Measurements from ENCODE around the gene MICALL2. TPM values are rescaled to one million over a fixed set of nuclear protein-coding genes. Genes with fewer than 3 reads are reported as not detected.

MICALL2 gene
- total RNA-seq, 1 experiment from 2014 or later = 15.7 TPM

DNA sequence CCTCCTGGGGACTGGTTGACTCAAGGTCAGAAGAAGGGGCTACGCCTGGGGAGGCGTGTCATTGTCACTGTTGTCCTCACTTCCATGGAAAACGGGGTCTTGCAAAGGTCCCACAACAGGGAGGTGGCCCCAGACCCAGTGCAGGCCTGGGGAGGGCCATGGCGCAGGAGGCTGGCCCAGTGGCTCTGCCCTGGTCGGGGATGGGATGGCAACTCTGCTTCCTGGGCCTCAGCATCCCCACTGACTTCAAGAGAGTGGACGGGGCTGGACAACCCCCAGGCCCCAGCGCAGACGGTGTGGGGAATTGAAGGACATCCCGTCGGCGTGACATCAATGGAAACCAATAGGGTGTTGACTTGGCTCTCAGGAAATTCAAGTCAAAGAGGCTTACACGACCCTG is 35.2 kb downstream of the MICALL2 start (continued):
- TF ChIP-seq, protein P1, sequence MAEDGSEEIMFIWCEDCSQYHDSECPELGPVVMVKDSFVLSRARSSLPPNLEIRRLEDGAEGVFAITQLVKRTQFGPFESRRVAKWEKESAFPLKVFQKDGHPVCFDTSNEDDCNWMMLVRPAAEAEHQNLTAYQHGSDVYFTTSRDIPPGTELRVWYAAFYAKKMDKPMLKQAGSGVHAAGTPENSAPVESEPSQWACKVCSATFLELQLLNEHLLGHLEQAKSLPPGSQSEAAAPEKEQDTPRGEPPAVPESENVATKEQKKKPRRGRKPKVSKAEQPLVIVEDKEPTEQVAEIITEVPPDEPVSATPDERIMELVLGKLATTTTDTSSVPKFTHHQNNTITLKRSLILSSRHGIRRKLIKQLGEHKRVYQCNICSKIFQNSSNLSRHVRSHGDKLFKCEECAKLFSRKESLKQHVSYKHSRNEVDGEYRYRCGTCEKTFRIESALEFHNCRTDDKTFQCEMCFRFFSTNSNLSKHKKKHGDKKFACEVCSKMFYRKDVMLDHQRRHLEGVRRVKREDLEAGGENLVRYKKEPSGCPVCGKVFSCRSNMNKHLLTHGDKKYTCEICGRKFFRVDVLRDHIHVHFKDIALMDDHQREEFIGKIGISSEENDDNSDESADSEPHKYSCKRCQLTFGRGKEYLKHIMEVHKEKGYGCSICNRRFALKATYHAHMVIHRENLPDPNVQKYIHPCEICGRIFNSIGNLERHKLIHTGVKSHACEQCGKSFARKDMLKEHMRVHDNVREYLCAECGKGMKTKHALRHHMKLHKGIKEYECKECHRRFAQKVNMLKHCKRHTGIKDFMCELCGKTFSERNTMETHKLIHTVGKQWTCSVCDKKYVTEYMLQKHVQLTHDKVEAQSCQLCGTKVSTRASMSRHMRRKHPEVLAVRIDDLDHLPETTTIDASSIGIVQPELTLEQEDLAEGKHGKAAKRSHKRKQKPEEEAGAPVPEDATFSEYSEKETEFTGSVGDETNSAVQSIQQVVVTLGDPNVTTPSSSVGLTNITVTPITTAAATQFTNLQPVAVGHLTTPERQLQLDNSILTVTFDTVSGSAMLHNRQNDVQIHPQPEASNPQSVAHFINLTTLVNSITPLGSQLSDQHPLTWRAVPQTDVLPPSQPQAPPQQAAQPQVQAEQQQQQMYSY (CRISPR knock-in tag; IDR thresholded peaks at IDR 0.05) = no peak
- TF ChIP-seq NFYB (CRISPR knock-in tag; conservative IDR thresholded peaks at IDR 0.05; ENCODE audit: low read depth) (no peak), ZNF138 (CRISPR knock-in tag; conservative IDR thresholded peaks at IDR 0.05) (no peak)

DNA sequence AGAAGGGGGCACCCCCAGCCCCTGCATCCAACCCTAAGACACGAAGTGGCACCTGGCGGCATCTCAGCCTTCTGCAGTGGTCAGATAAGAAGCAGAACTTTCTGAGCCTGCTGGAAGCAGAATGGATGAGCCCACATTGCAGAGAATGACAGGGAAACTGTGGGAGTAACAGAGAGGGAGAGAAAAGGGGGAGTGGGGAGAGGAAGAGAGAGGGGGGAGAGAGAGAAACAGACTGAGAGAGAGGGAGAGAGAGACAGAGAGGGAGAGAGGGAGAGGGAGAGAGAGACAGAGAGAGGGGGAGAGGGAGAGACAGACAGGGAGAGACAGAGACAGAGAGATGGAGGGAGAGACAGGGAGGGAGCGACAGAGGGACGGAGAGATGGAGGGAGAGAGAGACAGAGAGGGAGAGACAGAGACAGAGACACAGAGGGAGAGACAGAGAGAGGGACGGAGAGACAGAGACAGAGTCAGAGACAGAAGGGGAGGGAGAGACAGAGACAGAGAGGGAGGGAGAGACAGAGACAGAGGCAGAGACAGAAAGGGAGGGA is 35.9 kb downstream of the MICALL2 start:
- ChIA-PET POLR2A (no interaction called here), CTCF (interaction anchor here (0.6 to 2.5 kb wide), 6 partner anchors 9 to 228 kb away, joined by 3 to 25 read pairs (median 4); no protein-coding TSS in a partner anchor)
- peaks cover 4% of the 10 kb centered on the region; the same call in 1 of the 2 replicates for H3K9me3 Mint-ChIP-seq
- no peaks in the 10 kb centered on the region for H3K36me3 Mint-ChIP-seq
- no peak overlapping the region for H3K27ac Mint-ChIP-seq
- ATAC-seq (no peak), DNase-seq (ENCODE audit: low spot score) (no peak)
- H3K4me3 Mint-ChIP-seq = no peak overlapping the region
- peaks cover 2% of the 10 kb centered on the region; the same call in 1 of the 2 replicates for H3K27me3 Mint-ChIP-seq (ENCODE audit: low read depth)
- peaks cover 4% of the 10 kb centered on the region for H3K4me1 Mint-ChIP-seq
- TF ChIP-seq, protein P2, sequence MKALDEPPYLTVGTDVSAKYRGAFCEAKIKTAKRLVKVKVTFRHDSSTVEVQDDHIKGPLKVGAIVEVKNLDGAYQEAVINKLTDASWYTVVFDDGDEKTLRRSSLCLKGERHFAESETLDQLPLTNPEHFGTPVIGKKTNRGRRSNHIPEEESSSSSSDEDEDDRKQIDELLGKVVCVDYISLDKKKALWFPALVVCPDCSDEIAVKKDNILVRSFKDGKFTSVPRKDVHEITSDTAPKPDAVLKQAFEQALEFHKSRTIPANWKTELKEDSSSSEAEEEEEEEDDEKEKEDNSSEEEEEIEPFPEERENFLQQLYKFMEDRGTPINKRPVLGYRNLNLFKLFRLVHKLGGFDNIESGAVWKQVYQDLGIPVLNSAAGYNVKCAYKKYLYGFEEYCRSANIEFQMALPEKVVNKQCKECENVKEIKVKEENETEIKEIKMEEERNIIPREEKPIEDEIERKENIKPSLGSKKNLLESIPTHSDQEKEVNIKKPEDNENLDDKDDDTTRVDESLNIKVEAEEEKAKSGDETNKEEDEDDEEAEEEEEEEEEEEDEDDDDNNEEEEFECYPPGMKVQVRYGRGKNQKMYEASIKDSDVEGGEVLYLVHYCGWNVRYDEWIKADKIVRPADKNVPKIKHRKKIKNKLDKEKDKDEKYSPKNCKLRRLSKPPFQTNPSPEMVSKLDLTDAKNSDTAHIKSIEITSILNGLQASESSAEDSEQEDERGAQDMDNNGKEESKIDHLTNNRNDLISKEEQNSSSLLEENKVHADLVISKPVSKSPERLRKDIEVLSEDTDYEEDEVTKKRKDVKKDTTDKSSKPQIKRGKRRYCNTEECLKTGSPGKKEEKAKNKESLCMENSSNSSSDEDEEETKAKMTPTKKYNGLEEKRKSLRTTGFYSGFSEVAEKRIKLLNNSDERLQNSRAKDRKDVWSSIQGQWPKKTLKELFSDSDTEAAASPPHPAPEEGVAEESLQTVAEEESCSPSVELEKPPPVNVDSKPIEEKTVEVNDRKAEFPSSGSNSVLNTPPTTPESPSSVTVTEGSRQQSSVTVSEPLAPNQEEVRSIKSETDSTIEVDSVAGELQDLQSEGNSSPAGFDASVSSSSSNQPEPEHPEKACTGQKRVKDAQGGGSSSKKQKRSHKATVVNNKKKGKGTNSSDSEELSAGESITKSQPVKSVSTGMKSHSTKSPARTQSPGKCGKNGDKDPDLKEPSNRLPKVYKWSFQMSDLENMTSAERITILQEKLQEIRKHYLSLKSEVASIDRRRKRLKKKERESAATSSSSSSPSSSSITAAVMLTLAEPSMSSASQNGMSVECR (CRISPR knock-in tag; IDR thresholded peaks at IDR 0.05; ENCODE audit: borderline replicate concordance) = no peak
- TF ChIP-seq EMX1 (CRISPR knock-in tag; IDR thresholded peaks at IDR 0.05) (no peak), ZNF281 (CRISPR knock-in tag; IDR thresholded peaks at IDR 0.05) (no peak), GTF2I (CRISPR knock-in tag; conservative IDR thresholded peaks at IDR 0.05) (no peak), FOXP1 (CRISPR knock-in tag; IDR thresholded peaks at IDR 0.05; ENCODE audit: borderline replicate concordance) (no peak), JUN (CRISPR knock-in tag; IDR thresholded peaks at IDR 0.05) (no peak), USF1 (CRISPR knock-in tag; IDR thresholded peaks at IDR 0.05) (no peak), ELF4 (CRISPR knock-in tag; IDR thresholded peaks at IDR 0.05; ENCODE audit: low read depth) (no peak), NFYB (CRISPR knock-in tag; conservative IDR thresholded peaks at IDR 0.05; ENCODE audit: low read depth) (no peak), CDX4 (CRISPR knock-in tag; IDR thresholded peaks at IDR 0.05; ENCODE audit: borderline replicate concordance) (no peak), ZBTB21 (CRISPR knock-in tag; IDR thresholded peaks at IDR 0.05; ENCODE audit: borderline replicate concordance) (no peak), E2F1 (CRISPR knock-in tag; IDR thresholded peaks at IDR 0.05) (no peak)
- TF ChIP-seq, protein P1 (CRISPR knock-in tag; IDR thresholded peaks at IDR 0.05) = no peak
- TF ChIP-seq, protein P3, sequence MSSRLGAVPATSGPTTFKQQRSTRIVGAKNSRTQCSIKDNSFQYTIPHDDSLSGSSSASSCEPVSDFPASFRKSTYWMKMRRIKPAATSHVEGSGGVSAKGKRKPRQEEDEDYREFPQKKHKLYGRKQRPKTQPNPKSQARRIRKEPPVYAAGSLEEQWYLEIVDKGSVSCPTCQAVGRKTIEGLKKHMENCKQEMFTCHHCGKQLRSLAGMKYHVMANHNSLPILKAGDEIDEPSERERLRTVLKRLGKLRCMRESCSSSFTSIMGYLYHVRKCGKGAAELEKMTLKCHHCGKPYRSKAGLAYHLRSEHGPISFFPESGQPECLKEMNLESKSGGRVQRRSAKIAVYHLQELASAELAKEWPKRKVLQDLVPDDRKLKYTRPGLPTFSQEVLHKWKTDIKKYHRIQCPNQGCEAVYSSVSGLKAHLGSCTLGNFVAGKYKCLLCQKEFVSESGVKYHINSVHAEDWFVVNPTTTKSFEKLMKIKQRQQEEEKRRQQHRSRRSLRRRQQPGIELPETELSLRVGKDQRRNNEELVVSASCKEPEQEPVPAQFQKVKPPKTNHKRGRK (CRISPR knock-in tag; IDR thresholded peaks at IDR 0.05; ENCODE audit: borderline replicate concordance) = no peak
